Measurements from ENCODE around the gene TIAM2. TPM values are rescaled to one million over a fixed set of nuclear protein-coding genes. Genes with fewer than 3 reads are reported as not detected.

The TIAM2 gene
- total RNA-seq, 1 experiment from 2014 or later, result 3.8 TPM

GRCh38 chr6:155259897-155260296 is 264.8 kb downstream of the TIAM2 start:
- Mint-ChIP-seq H3K27ac (ENCODE audit: unreplicated experiment) (no peak overlapping the region), H3K36me3 (ENCODE audit: insufficient read depth, unreplicated experiment) (peaks cover 29% of the 10 kb centered on the region), H3K27me3 (ENCODE audit: insufficient read depth, unreplicated experiment) (no peaks in the 10 kb centered on the region), H3K4me3 (ENCODE audit: unreplicated experiment) (no peak overlapping the region), H3K4me1 (ENCODE audit: low read depth, unreplicated experiment) (no peaks in the 10 kb centered on the region), H3K9me3 (ENCODE audit: unreplicated experiment) (no peaks in the 10 kb centered on the region)
- Histone ChIP-seq H3K4me3 (ENCODE audit: low read depth, low read length) (no peak overlapping the region), H3K9me3 (no peaks in the 10 kb centered on the region), H3K4me1 (no peaks in the 10 kb centered on the region), H3K36me3 (ENCODE audit: control insufficient read depth, insufficient read depth, low read length) (no peaks in the 10 kb centered on the region), H3K27me3 (replicated peaks; ENCODE audit: control insufficient read depth, insufficient read depth, low read length) (no peaks in the 10 kb centered on the region)
- intact Hi-C loops (cut with micrococcal nuclease; ENCODE audit: unreplicated experiment), result no loop called here
- ChIA-PET CTCF (no interaction called here), POLR2A (no interaction called here)
- no TSS peak for BruUV-seq (replicated peaks)
- DNase-seq, result no peak
- no peak for TF ChIP-seq CTCF (IDR thresholded peaks at IDR 0.05; ENCODE audit: insufficient read depth in 1 of 2, low read depth in 1 of 2, low read length in 1 of 2, severe bottlenecking in 1 of 2, unreplicated experiment in 1 of 2)

GRCh38 chr6:155260686-155261085 is 265.6 kb downstream of the TIAM2 start:
- intact Hi-C loops (cut with micrococcal nuclease; ENCODE audit: unreplicated experiment), result no loop called here
- Histone ChIP-seq H3K4me1 (no peaks in the 10 kb centered on the region), H3K36me3 (ENCODE audit: control insufficient read depth, insufficient read depth, low read length) (no peaks in the 10 kb centered on the region), H3K9me3 (no peaks in the 10 kb centered on the region), H3K4me3 (ENCODE audit: low read depth, low read length) (no peak overlapping the region), H3K27me3 (replicated peaks; ENCODE audit: control insufficient read depth, insufficient read depth, low read length) (no peaks in the 10 kb centered on the region)
- no TSS peak for BruUV-seq (replicated peaks)
- Mint-ChIP-seq H3K36me3 (ENCODE audit: insufficient read depth, unreplicated experiment) (peaks cover 27% of the 10 kb centered on the region), H3K4me3 (ENCODE audit: unreplicated experiment) (no peak overlapping the region), H3K27me3 (ENCODE audit: insufficient read depth, unreplicated experiment) (no peaks in the 10 kb centered on the region), H3K9me3 (ENCODE audit: unreplicated experiment) (no peaks in the 10 kb centered on the region), H3K4me1 (ENCODE audit: low read depth, unreplicated experiment) (no peaks in the 10 kb centered on the region), H3K27ac (ENCODE audit: unreplicated experiment) (no peak overlapping the region)
- POLR2A ChIA-PET, result no interaction called here
- DNase-seq, result no peak
- CTCF ChIA-PET, result no interaction called here
- TF ChIP-seq CTCF (IDR thresholded peaks at IDR 0.05; ENCODE audit: insufficient read depth in 1 of 2, low read depth in 1 of 2, low read length in 1 of 2, severe bottlenecking in 1 of 2, unreplicated experiment in 1 of 2), result no peak

GRCh38 chr6:155261111-155261900 is 266.2 kb downstream of the TIAM2 start:
- no TSS peak for BruUV-seq (replicated peaks)
- no peak for TF ChIP-seq CTCF (IDR thresholded peaks at IDR 0.05; ENCODE audit: insufficient read depth in 1 of 2, low read depth in 1 of 2, low read length in 1 of 2, severe bottlenecking in 1 of 2, unreplicated experiment in 1 of 2)
- ChIA-PET POLR2A (no interaction called here), CTCF (no interaction called here)
- Mint-ChIP-seq H3K4me3 (ENCODE audit: unreplicated experiment) (no peak overlapping the region), H3K27ac (ENCODE audit: unreplicated experiment) (peak overlapping the region; percentile 29), H3K9me3 (ENCODE audit: unreplicated experiment) (no peaks in the 10 kb centered on the region), H3K27me3 (ENCODE audit: insufficient read depth, unreplicated experiment) (no peaks in the 10 kb centered on the region), H3K4me1 (ENCODE audit: low read depth, unreplicated experiment) (no peaks in the 10 kb centered on the region), H3K36me3 (ENCODE audit: insufficient read depth, unreplicated experiment) (peaks cover 31% of the 10 kb centered on the region)
- Histone ChIP-seq H3K27me3 (replicated peaks; ENCODE audit: control insufficient read depth, insufficient read depth, low read length) (no peaks in the 10 kb centered on the region), H3K4me1 (no peaks in the 10 kb centered on the region), H3K36me3 (ENCODE audit: control insufficient read depth, insufficient read depth, low read length) (no peaks in the 10 kb centered on the region; the same call in 1 of the 2 replicates), H3K4me3 (ENCODE audit: low read depth, low read length) (no peak overlapping the region), H3K9me3 (no peaks in the 10 kb centered on the region)
- no peak for DNase-seq
- intact Hi-C loops (cut with micrococcal nuclease; ENCODE audit: unreplicated experiment), result no loop called here

Data from Caco-2 (cell line).